WTC11 (cell line): ENCODE data around the gene VWF. TPM values are rescaled to one million over a fixed set of nuclear protein-coding genes. Genes with fewer than 3 reads are reported as not detected.

ENCODE experiments used
- ATAC-seq: fragments of 200-7000 bp; cut with Tn5 transposase; 2 replicates; pipeline ENCODE4 v1.10.0; 2021; ENCODE audit warnings: mild to moderate bottlenecking, moderate library complexity
- CTCF ChIA-PET: fragments of 300-600 bp; sonication (Branson Sonifier 250); formaldehyde crosslinking; loops from one replicate; lab custom pipeline; 2021; ENCODE audit warnings: antibody characterized with exemption; lab: Charles Lee
- POLR2A ChIA-PET: fragments of 350-600 bp; sonication (Branson Sonifier 250); formaldehyde crosslinking; loops from one replicate; lab custom pipeline; 2021; ENCODE audit warnings: antibody characterized with exemption; lab: Charles Lee
- DNase-seq: peaks from one replicate; pipeline ENCODE4 v3.0.0; 2021; ENCODE audit warnings: low spot score
- H3K27ac Mint-ChIP-seq: 2 replicates; pipeline ENCODE4 v1.8.0; 2021; ENCODE audit warnings: mixed read lengths
- H3K27me3 Mint-ChIP-seq: 2 replicates; pipeline ENCODE4 v1.8.0; 2021; ENCODE audit warnings: low read depth, mild to moderate bottlenecking, moderate library complexity, mixed read lengths
- H3K36me3 Mint-ChIP-seq: 2 replicates; pipeline ENCODE4 v1.8.0; 2021; ENCODE audit warnings: mixed read lengths
- H3K4me1 Mint-ChIP-seq: 2 replicates; pipeline ENCODE4 v1.8.0; 2022; ENCODE audit warnings: mixed read lengths
- H3K4me3 Mint-ChIP-seq: 2 replicates; pipeline ENCODE4 v1.8.0; 2021; ENCODE audit warnings: mild to moderate bottlenecking, moderate library complexity, mixed read lengths
- H3K9me3 Mint-ChIP-seq: 2 replicates; pipeline ENCODE4 v1.8.0; 2021; ENCODE audit warnings: mixed read lengths
- ESRRA ChIP-seq: sonication (generic); formaldehyde crosslinking; IDR thresholded peaks from 2 replicates; pipeline ENCODE4 v1.8.1; 2022; ENCODE audit warnings: mild to moderate bottlenecking, missing genetic modification reagents, borderline replicate concordance
- MYBL2 ChIP-seq: sonication (generic); formaldehyde crosslinking; IDR thresholded peaks from 2 replicates; pipeline ENCODE4 v1.8.1; 2023; ENCODE audit warnings: mild to moderate bottlenecking, moderate library complexity, missing genetic modification reagents
- NR1H2 ChIP-seq: sonication (generic); formaldehyde crosslinking; IDR thresholded peaks from 2 replicates; pipeline ENCODE4 v1.9.0; 2021; ENCODE audit warnings: mild to moderate bottlenecking, moderate library complexity, missing genetic modification reagents
- SMAD4 ChIP-seq: sonication (generic); formaldehyde crosslinking; IDR thresholded peaks from 2 replicates; pipeline ENCODE4 v1.8.0; 2022; ENCODE audit warnings: mild to moderate bottlenecking, missing genetic modification reagents
- TEAD1 ChIP-seq: sonication (generic); formaldehyde crosslinking; IDR thresholded peaks from 2 replicates; pipeline ENCODE4 v1.8.0; 2022; ENCODE audit warnings: mild to moderate bottlenecking, missing genetic modification reagents
- total RNA-seq: library from RNA; stranded (reverse); gene quantifications from 3 replicates; pipeline ENCODE4 v1.2.3, GENCODE V29; 2021
- TF ChIP-seq, protein P1 (sequence below): sonication (generic); formaldehyde crosslinking; IDR thresholded peaks from 2 replicates; pipeline ENCODE4 v1.8.1; 2022; ENCODE audit warnings: low read depth, mild to moderate bottlenecking, moderate library complexity, missing genetic modification reagents, borderline replicate concordance
- TF ChIP-seq, protein P2 (sequence below): fragments of 250-450 bp; sonication (Bioruptor Pico); IDR thresholded peaks from 2 replicates; pipeline ENCODE4 v1.9.0; 2021; ENCODE audit warnings: mild to moderate bottlenecking, borderline replicate concordance
- TF ChIP-seq, protein P3 (sequence below): sonication (generic); formaldehyde crosslinking; IDR thresholded peaks from 2 replicates; pipeline ENCODE4 v1.8.1; 2022; ENCODE audit warnings: mild to moderate bottlenecking, moderate library complexity, missing genetic modification reagents
- TF ChIP-seq, protein P4 (sequence below): sonication (generic); formaldehyde crosslinking; IDR thresholded peaks from 2 replicates; pipeline ENCODE4 v1.8.0; 2023; ENCODE audit warnings: missing genetic modification reagents, mild to moderate bottlenecking, borderline replicate concordance
- TF ChIP-seq, protein P5 (sequence below): sonication (generic); formaldehyde crosslinking; IDR thresholded peaks from 2 replicates; pipeline ENCODE4 v1.8.1; 2023; ENCODE audit warnings: mild to moderate bottlenecking, missing genetic modification reagents, moderate library complexity

The VWF gene
- total RNA-seq, 1 experiment from 2014 or later, result 0.48 TPM

DNA sequence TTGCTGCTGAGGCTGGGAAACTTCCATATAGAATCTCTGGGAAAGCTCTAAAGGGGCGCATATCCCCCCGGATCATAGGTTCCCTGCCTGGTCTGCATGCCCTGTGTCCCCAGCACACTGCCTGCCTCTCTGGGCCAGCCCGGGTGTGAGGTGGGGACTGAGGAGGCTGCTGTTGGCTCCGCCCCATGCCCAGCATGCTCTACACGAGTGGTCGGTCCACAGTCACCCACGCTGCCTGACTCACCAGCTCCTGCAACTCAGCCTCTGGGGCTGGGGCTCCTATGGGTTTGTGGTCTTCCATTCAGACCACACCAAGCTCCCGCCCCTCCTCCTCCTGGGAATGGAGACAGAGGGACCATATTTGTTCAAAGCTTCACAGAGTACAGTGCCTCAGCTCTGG is 90.9 kb downstream of the VWF start:
- CTCF ChIA-PET, result interaction anchor here (1.2 to 4.0 kb wide), 3 partner anchors 45 to 135 kb away, joined by 4 to 32 read pairs (median 6); no protein-coding TSS in a partner anchor
- no peak for DNase-seq
- TF ChIP-seq, protein P1, sequence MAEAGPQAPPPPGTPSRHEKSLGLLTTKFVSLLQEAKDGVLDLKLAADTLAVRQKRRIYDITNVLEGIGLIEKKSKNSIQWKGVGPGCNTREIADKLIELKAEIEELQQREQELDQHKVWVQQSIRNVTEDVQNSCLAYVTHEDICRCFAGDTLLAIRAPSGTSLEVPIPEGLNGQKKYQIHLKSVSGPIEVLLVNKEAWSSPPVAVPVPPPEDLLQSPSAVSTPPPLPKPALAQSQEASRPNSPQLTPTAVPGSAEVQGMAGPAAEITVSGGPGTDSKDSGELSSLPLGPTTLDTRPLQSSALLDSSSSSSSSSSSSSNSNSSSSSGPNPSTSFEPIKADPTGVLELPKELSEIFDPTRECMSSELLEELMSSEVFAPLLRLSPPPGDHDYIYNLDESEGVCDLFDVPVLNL (CRISPR knock-in tag), result no peak
- TF ChIP-seq, all 79 proteins: peak for 0
- H3K27ac Mint-ChIP-seq, result no peak overlapping the region
- peaks cover 1% of the 10 kb centered on the region for H3K27me3 Mint-ChIP-seq
- POLR2A ChIA-PET, result no interaction called here
- no peak overlapping the region for H3K4me3 Mint-ChIP-seq
- H3K9me3 Mint-ChIP-seq, result peaks cover 4% of the 10 kb centered on the region
- peaks cover 4% of the 10 kb centered on the region for H3K4me1 Mint-ChIP-seq
- ATAC-seq, result no peak
- no peaks in the 10 kb centered on the region for H3K36me3 Mint-ChIP-seq

DNA sequence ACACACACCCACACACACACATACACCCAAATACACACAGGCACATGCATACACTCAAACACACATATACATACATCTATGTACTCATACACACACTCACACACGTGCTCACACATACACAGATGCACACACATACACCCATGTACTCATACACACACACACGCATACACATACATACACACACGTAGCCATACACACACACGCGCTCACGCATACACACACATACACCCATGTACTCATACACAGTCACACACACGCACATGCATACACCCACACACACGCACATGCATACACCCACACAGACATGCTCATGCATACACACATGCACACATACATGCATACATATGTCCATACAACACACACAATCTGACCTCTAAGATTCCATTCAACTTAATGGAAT is 91.7 kb downstream of the VWF start:
- Mint-ChIP-seq H3K4me1 (no peaks in the 10 kb centered on the region), H3K36me3 (no peaks in the 10 kb centered on the region), H3K9me3 (peaks cover 11% of the 10 kb centered on the region), H3K27me3 (no peaks in the 10 kb centered on the region), H3K4me3 (no peak overlapping the region), H3K27ac (no peak overlapping the region)
- DNase-seq (no peak), ATAC-seq (no peak)
- ChIA-PET CTCF (interaction anchor here (1.2 to 4.0 kb wide), 2 partner anchors 44 to 134 kb away, joined by 4 to 32 read pairs; no protein-coding TSS in a partner anchor), POLR2A (no interaction called here)
- TF ChIP-seq, protein P2, sequence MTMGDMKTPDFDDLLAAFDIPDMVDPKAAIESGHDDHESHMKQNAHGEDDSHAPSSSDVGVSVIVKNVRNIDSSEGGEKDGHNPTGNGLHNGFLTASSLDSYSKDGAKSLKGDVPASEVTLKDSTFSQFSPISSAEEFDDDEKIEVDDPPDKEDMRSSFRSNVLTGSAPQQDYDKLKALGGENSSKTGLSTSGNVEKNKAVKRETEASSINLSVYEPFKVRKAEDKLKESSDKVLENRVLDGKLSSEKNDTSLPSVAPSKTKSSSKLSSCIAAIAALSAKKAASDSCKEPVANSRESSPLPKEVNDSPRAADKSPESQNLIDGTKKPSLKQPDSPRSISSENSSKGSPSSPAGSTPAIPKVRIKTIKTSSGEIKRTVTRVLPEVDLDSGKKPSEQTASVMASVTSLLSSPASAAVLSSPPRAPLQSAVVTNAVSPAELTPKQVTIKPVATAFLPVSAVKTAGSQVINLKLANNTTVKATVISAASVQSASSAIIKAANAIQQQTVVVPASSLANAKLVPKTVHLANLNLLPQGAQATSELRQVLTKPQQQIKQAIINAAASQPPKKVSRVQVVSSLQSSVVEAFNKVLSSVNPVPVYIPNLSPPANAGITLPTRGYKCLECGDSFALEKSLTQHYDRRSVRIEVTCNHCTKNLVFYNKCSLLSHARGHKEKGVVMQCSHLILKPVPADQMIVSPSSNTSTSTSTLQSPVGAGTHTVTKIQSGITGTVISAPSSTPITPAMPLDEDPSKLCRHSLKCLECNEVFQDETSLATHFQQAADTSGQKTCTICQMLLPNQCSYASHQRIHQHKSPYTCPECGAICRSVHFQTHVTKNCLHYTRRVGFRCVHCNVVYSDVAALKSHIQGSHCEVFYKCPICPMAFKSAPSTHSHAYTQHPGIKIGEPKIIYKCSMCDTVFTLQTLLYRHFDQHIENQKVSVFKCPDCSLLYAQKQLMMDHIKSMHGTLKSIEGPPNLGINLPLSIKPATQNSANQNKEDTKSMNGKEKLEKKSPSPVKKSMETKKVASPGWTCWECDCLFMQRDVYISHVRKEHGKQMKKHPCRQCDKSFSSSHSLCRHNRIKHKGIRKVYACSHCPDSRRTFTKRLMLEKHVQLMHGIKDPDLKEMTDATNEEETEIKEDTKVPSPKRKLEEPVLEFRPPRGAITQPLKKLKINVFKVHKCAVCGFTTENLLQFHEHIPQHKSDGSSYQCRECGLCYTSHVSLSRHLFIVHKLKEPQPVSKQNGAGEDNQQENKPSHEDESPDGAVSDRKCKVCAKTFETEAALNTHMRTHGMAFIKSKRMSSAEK (CRISPR knock-in tag), result no peak
- TF ChIP-seq, protein P3, sequence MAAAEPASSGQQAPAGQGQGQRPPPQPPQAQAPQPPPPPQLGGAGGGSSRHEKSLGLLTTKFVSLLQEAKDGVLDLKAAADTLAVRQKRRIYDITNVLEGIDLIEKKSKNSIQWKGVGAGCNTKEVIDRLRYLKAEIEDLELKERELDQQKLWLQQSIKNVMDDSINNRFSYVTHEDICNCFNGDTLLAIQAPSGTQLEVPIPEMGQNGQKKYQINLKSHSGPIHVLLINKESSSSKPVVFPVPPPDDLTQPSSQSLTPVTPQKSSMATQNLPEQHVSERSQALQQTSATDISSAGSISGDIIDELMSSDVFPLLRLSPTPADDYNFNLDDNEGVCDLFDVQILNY, result no peak
- TF ChIP-seq MYBL2 (CRISPR knock-in tag), result no peak
- TF ChIP-seq SMAD4 (CRISPR knock-in tag), result no peak
- no peak for TF ChIP-seq NR1H2 (CRISPR knock-in tag)
- TF ChIP-seq, protein P4, sequence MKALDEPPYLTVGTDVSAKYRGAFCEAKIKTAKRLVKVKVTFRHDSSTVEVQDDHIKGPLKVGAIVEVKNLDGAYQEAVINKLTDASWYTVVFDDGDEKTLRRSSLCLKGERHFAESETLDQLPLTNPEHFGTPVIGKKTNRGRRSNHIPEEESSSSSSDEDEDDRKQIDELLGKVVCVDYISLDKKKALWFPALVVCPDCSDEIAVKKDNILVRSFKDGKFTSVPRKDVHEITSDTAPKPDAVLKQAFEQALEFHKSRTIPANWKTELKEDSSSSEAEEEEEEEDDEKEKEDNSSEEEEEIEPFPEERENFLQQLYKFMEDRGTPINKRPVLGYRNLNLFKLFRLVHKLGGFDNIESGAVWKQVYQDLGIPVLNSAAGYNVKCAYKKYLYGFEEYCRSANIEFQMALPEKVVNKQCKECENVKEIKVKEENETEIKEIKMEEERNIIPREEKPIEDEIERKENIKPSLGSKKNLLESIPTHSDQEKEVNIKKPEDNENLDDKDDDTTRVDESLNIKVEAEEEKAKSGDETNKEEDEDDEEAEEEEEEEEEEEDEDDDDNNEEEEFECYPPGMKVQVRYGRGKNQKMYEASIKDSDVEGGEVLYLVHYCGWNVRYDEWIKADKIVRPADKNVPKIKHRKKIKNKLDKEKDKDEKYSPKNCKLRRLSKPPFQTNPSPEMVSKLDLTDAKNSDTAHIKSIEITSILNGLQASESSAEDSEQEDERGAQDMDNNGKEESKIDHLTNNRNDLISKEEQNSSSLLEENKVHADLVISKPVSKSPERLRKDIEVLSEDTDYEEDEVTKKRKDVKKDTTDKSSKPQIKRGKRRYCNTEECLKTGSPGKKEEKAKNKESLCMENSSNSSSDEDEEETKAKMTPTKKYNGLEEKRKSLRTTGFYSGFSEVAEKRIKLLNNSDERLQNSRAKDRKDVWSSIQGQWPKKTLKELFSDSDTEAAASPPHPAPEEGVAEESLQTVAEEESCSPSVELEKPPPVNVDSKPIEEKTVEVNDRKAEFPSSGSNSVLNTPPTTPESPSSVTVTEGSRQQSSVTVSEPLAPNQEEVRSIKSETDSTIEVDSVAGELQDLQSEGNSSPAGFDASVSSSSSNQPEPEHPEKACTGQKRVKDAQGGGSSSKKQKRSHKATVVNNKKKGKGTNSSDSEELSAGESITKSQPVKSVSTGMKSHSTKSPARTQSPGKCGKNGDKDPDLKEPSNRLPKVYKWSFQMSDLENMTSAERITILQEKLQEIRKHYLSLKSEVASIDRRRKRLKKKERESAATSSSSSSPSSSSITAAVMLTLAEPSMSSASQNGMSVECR (CRISPR knock-in tag), result no peak
- TF ChIP-seq, protein P5, sequence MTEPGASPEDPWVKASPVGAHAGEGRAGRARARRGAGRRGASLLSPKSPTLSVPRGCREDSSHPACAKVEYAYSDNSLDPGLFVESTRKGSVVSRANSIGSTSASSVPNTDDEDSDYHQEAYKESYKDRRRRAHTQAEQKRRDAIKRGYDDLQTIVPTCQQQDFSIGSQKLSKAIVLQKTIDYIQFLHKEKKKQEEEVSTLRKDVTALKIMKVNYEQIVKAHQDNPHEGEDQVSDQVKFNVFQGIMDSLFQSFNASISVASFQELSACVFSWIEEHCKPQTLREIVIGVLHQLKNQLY, result no peak
- no peak for TF ChIP-seq ESRRA (CRISPR knock-in tag)
- no peak for TF ChIP-seq TEAD1 (CRISPR knock-in tag)
